Karpas-422 (cell line): ENCODE data around the gene LRRC74A. TPM values are rescaled to one million over a fixed set of nuclear protein-coding genes. Genes with fewer than 3 reads are reported as not detected.

Experiments used
- DNase-seq: peaks from one replicate; pipeline ENCODE4 v3.0.0-alpha.2; 2015
- H2AFZ ChIP-seq: fragments of 200-600 bp; sonication (generic); 2 replicates; pipeline ENCODE4 v1.6.1; 2014; ENCODE audit warnings: antibody characterized with exemption, low read length, mixed read lengths
- H3K27ac ChIP-seq: fragments of 200-600 bp; sonication (generic); 2 replicates; pipeline ENCODE4 v1.5.1; 2014; ENCODE audit warnings: mild to moderate bottlenecking, low read length, moderate library complexity
- H3K27me3 ChIP-seq: fragments of 200-600 bp; sonication (generic); 2 replicates; pipeline ENCODE4 v1.6.1; 2014; ENCODE audit warnings: low read length, mixed read lengths
- H3K36me3 ChIP-seq: fragments of 200-600 bp; sonication (generic); 2 replicates; pipeline ENCODE4 v1.6.1; 2014; ENCODE audit warnings: low read length, mixed read lengths; ENCODE audit not compliant: insufficient read depth
- H3K4me1 ChIP-seq: fragments of 200-600 bp; sonication (generic); 2 replicates; pipeline ENCODE4 v1.6.1; 2014; ENCODE audit warnings: mild to moderate bottlenecking, low read length, mixed read lengths
- H3K4me2 ChIP-seq: fragments of 200-600 bp; sonication (generic); 2 replicates; pipeline ENCODE4 v1.6.1; 2014; ENCODE audit warnings: low read length, low read depth, mild to moderate bottlenecking; ENCODE audit not compliant: poor library complexity, severe bottlenecking
- H3K4me3 ChIP-seq: fragments of 200-600 bp; sonication (generic); 2 replicates; pipeline ENCODE4 v1.5.1; 2014; ENCODE audit warnings: mild to moderate bottlenecking, antibody characterized with exemption, low read length, mixed read lengths
- H3K79me2 ChIP-seq: fragments of 200-600 bp; sonication (generic); 2 replicates; pipeline ENCODE4 v1.6.1; 2014; ENCODE audit warnings: mild to moderate bottlenecking, low read length, mixed read lengths
- H3K9ac ChIP-seq: fragments of 200-600 bp; sonication (generic); 2 replicates; pipeline ENCODE4 v1.6.0; 2014; ENCODE audit warnings: low read length
- H3K9me2 ChIP-seq: fragments of 200-600 bp; sonication (generic), shearing (Covaris generic); replicated peaks from 2 replicates; pipeline ENCODE4 v1.6.0; 2014; ENCODE audit warnings: mild to moderate bottlenecking, low read length, moderate library complexity; ENCODE audit not compliant: insufficient read depth
- H3K9me3 ChIP-seq: fragments of 300-700, 200-600 bp; sonication (generic); 2 replicates; pipeline ENCODE4 v1.6.1; 2014; ENCODE audit warnings: low read length, mixed read lengths
- H4K20me1 ChIP-seq: fragments of 200-600 bp; sonication (generic); 2 replicates; pipeline ENCODE4 v1.6.1; 2014; ENCODE audit warnings: mild to moderate bottlenecking, antibody characterized with exemption, low read length, low read depth; ENCODE audit not compliant: insufficient read depth
- total RNA-seq: library from RNA; depleted of rRNA; stranded (reverse); fragments of >200 nt; shearing (Covaris generic); gene quantifications from 2 replicates; pipeline ENCODE4 v1.2.3, GENCODE V29; 2014; ENCODE audit warnings: low replicate concordance

The LRRC74A gene
- total RNA-seq, 1 experiment from 2014 or later = not detected

GRCh38 chr14:76842414-76842813 is 16.2 kb downstream of the LRRC74A start:
- no peak overlapping the region for H3K27ac ChIP-seq
- H4K20me1 ChIP-seq = no peaks in the 10 kb centered on the region
- H3K4me1 ChIP-seq = peaks cover 12% of the 10 kb centered on the region
- no peaks in the 10 kb centered on the region for H3K9me2 ChIP-seq
- H3K9ac ChIP-seq = no peak overlapping the region
- no peaks in the 10 kb centered on the region for H3K27me3 ChIP-seq
- no peaks in the 10 kb centered on the region for H3K9me3 ChIP-seq
- no peak for DNase-seq
- no peak overlapping the region for H2AFZ ChIP-seq
- no peaks in the 10 kb centered on the region for H3K79me2 ChIP-seq
- no peak overlapping the region for H3K4me2 ChIP-seq
- no peak overlapping the region for H3K4me3 ChIP-seq
- no peaks in the 10 kb centered on the region for H3K36me3 ChIP-seq

GRCh38 chr14:76844223-76844622 is 18.0 kb downstream of the LRRC74A start:
- H3K4me2 ChIP-seq = no peak overlapping the region
- DNase-seq = peak; percentile 67

DNA sequence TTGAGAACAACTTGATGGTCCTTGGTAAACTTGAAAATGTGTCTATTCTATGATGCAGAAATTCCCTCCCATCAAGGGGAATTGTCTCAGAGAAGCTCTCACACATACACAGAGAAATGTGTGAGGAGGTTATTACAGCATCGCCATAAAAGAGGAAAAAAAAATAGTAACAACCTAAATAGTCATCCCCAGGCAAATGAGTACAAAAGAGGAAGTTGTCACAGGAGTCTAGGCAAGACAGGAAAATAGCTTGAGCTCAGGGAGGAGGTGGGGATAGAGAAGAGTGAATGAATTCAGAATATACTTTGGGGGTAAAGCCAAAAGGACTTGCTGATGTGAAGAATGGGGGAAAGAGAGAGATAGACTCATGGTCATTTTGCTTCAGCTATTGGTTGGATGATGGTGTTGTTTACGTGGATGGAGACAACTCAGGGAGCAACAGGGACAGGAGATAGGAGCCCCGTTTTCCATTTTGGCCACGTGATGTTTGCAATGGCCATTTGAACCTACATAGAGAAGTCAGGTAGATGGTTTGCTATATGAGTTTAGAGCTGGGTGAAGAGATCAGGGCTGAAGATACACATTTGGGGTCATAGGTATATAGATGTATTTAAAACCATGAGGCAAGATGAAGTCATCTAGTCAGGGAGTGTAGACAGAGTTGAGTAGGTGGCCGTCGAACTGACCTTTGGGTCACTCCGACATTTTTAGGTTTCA is 20.3 kb downstream of the LRRC74A start:
- Histone ChIP-seq H3K4me2 (peak overlapping the region; percentile 44), H3K9me2 (no peaks in the 10 kb centered on the region), H3K4me3 (peak overlapping the region; percentile 2; the same call in 1 of the 2 replicates), H2AFZ (no peak overlapping the region), H3K27me3 (no peaks in the 10 kb centered on the region), H3K9ac (no peak overlapping the region), H3K9me3 (no peaks in the 10 kb centered on the region), H3K79me2 (no peaks in the 10 kb centered on the region), H4K20me1 (no peaks in the 10 kb centered on the region), H3K4me1 (peaks cover 12% of the 10 kb centered on the region), H3K27ac (no peak overlapping the region), H3K36me3 (no peaks in the 10 kb centered on the region)
- peak; percentile 70 for DNase-seq

More at GRCh38 chr14:76844223-76844622, 18.0 kb downstream of the LRRC74A start:
- H4K20me1 ChIP-seq = no peaks in the 10 kb centered on the region
- no peaks in the 10 kb centered on the region for H3K9me3 ChIP-seq
- H3K4me1 ChIP-seq = peaks cover 12% of the 10 kb centered on the region
- H3K27ac ChIP-seq = no peak overlapping the region
- H3K4me3 ChIP-seq = no peak overlapping the region
- no peaks in the 10 kb centered on the region for H3K27me3 ChIP-seq
- no peaks in the 10 kb centered on the region for H3K9me2 ChIP-seq
- no peak overlapping the region for H3K9ac ChIP-seq
- H3K79me2 ChIP-seq = no peaks in the 10 kb centered on the region
- H2AFZ ChIP-seq = no peak overlapping the region
- H3K36me3 ChIP-seq = no peaks in the 10 kb centered on the region

- Histone ChIP-seq H3K27me3 (no peaks in the 10 kb centered on the region), H3K9me3 (no peaks in the 10 kb centered on the region), H3K4me2 (no peak overlapping the region), H3K27ac (no peak overlapping the region), H2AFZ (no peak overlapping the region), H3K79me2 (no peaks in the 10 kb centered on the region), H4K20me1 (no peaks in the 10 kb centered on the region), H3K4me3 (no peak overlapping the region), H3K9me2 (no peaks in the 10 kb centered on the region), H3K36me3 (no peaks in the 10 kb centered on the region), H3K9ac (no peak overlapping the region), H3K4me1 (peaks cover 12% of the 10 kb centered on the region)
- peak; percentile 51 for DNase-seq
These were observed 22.7 kb downstream of the LRRC74A start for GRCh38 chr14:76848879-76849278.

DNA sequence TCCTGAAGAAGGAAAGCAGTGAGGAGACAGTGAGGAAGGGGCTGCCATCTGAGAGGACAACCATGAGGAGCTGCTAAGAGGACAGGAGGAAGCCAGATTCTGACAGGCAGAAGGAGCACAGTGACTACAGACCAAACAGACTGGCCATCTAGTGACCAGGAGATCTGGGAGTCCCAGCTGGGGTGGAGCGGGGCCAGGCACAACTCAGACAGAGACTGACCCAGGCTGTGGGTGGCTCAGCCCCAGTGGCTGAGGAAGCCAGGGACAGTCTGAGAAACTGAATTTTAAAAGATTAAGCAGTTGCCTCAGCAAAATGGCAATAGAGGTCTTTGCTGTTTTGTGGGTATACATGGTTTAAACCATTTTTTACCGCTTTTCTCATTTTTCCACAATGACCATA is 28.9 kb downstream of the LRRC74A start:
- DNase-seq = no peak
- H3K4me1 ChIP-seq = no peaks in the 10 kb centered on the region
- H3K4me2 ChIP-seq = no peak overlapping the region
- no peak overlapping the region for H3K27ac ChIP-seq
- H3K4me3 ChIP-seq = no peak overlapping the region
- H3K36me3 ChIP-seq = no peaks in the 10 kb centered on the region
- H2AFZ ChIP-seq = no peak overlapping the region
- no peaks in the 10 kb centered on the region for H3K9me3 ChIP-seq
- H3K27me3 ChIP-seq = no peaks in the 10 kb centered on the region
- no peaks in the 10 kb centered on the region for H3K79me2 ChIP-seq
- H4K20me1 ChIP-seq = no peaks in the 10 kb centered on the region
- H3K9me2 ChIP-seq = no peaks in the 10 kb centered on the region
- no peak overlapping the region for H3K9ac ChIP-seq

GRCh38 chr14:76856769-76857168 is 30.6 kb downstream of the LRRC74A start:
- Histone ChIP-seq H2AFZ (no peak overlapping the region), H4K20me1 (no peaks in the 10 kb centered on the region), H3K36me3 (no peaks in the 10 kb centered on the region), H3K9me2 (no peaks in the 10 kb centered on the region), H3K27me3 (no peaks in the 10 kb centered on the region), H3K4me2 (no peak overlapping the region), H3K4me1 (no peaks in the 10 kb centered on the region), H3K9me3 (no peaks in the 10 kb centered on the region), H3K79me2 (no peaks in the 10 kb centered on the region), H3K9ac (no peak overlapping the region), H3K27ac (no peak overlapping the region), H3K4me3 (no peak overlapping the region)
- DNase-seq = no peak

- Histone ChIP-seq H2AFZ (no peak overlapping the region), H3K27me3 (no peaks in the 10 kb centered on the region), H3K9ac (no peak overlapping the region), H4K20me1 (no peaks in the 10 kb centered on the region), H3K4me2 (no peak overlapping the region), H3K79me2 (no peaks in the 10 kb centered on the region), H3K36me3 (no peaks in the 10 kb centered on the region), H3K9me3 (no peaks in the 10 kb centered on the region), H3K9me2 (no peaks in the 10 kb centered on the region), H3K27ac (no peak overlapping the region), H3K4me3 (no peak overlapping the region), H3K4me1 (no peaks in the 10 kb centered on the region)
- DNase-seq = no peak
These were observed 35.5 kb downstream of the LRRC74A start for GRCh38 chr14:76861574-76862255.

DNA sequence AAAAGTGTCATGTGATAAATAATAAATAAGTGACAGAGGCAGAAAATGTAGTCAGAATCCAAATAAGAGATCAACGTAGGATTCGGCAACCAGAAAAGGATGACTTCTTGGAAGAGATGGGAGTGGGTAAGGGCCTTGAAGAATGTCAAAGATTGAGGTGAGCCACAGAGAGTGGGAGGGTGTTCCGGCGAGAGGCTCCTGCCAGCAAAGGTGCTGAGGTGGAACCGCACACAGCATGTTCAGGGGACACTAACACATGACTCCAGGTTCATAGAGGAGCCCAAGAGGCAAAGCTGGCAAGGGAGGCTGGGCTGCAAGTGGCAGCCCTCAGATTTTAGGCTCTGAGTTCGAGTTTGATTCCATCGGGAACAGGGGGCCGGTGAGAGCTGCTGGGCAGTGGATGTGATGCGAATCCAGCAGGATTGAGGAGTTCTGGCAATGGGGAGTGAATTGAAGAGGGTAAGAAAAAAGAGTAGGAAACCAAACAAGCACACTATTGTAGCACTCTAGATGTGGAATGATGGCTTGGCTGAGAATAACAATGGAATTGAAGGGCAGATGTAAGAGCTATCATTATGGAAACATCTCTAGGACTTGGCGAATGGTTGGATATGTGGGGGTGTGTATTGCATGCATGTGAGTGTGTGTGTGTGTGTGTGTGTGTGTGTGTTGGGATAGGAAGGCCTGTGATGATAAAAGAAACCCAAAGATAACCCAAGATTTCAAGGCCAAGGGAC is 36.5 kb downstream of the LRRC74A start:
- H3K79me2 ChIP-seq = no peaks in the 10 kb centered on the region
- no peak overlapping the region for H2AFZ ChIP-seq
- no peak for DNase-seq

More for the DNA sequence above, 36.5 kb downstream of the LRRC74A start:
- H3K9me2 ChIP-seq = no peaks in the 10 kb centered on the region
- no peaks in the 10 kb centered on the region for H3K27me3 ChIP-seq
- H3K4me2 ChIP-seq = no peak overlapping the region
- H4K20me1 ChIP-seq = no peaks in the 10 kb centered on the region
- no peaks in the 10 kb centered on the region for H3K4me1 ChIP-seq
- no peaks in the 10 kb centered on the region for H3K9me3 ChIP-seq
- H3K4me3 ChIP-seq = no peak overlapping the region
- no peaks in the 10 kb centered on the region for H3K36me3 ChIP-seq
- H3K27ac ChIP-seq = no peak overlapping the region
- H3K9ac ChIP-seq = no peak overlapping the region
